ENCODE data around the gene RPUSD1. TPM values are rescaled to one million over a fixed set of nuclear protein-coding genes. Genes with fewer than 3 reads are reported as not detected.

RPUSD1 gene
- total and polyA plus RNA-seq, 2 donors (not counting 1 experiment from before 2014, with no cell fraction given), result 34.7 to 46.1 TPM

DNA sequence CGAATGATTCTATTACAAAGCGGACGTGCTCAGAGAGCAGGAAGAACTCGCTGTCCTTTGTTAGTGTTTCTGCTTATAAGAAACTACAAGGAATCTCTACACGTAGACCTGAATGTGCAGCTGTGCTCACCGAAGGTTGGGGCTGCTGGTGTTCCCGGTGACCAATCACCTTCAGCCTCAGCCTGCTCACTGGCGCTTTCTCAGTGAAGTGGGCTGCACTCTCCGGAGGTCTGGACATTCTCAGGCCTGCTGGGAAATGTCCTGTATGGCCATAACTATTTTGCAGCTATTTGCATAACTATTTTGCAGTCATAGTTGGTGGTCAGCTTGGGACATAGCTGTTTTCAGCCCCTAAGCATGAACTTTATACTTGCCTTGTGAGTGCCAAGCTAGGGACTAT, 37.7 kb downstream of the RPUSD1 start:
- CTCF ChIA-PET, result interaction anchor here (2.1 kb wide), 1 partner anchor 11 kb away, joined by 6 read pairs; the partner anchor contains the start of gene CIAO3

DNA sequence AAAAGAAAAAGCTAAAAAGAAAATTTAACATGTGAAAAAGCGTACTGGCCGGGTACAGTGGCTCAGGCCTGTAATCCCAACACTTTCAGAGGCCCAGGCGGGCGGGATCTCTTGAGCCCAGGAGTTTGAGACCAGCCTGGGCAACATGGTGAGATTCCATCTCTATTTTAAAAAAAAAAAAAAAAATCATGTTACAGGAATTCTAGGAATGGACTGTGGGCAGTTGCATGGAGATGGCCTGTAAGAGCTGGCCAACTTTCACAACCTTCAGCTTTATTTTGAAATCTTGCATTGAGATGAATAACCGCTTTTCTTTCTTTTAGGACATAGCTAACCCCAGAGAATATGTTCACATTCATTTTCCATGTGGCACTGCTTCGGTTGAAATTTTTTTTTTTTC, 39.2 kb downstream of the RPUSD1 start:
- ChIA-PET CTCF (interaction anchor here (0.7 to 0.9 kb wide), 2 partner anchors 14 to 39 kb away, joined by 3 to 4 read pairs; partner anchors contain the start of genes CHTF18 and RPUSD1), POLR2A (no interaction called here)
- Histone ChIP-seq H4K20me1 (ENCODE audit: control insufficient read depth, insufficient read depth, low read length, poor library complexity, severe bottlenecking) (no peaks in the 10 kb centered on the region), H3K79me2 (ENCODE audit: control insufficient read depth, insufficient read depth, low read length) (no peaks in the 10 kb centered on the region), H3K36me3 (replicated peaks in 1 of 2; ENCODE audit: control extremely low read depth in 1 of 2, control insufficient read depth in 1 of 2, extremely low read depth in 1 of 2, insufficient read depth in 2 of 2, low read length in 1 of 2) (no peaks in the 10 kb centered on the region), H3K27me3 (replicated peaks in 1 of 4; ENCODE audit: control extremely low read depth in 1 of 4, control insufficient read depth in 3 of 4, insufficient read depth in 4 of 4, low read length in 3 of 4) (no peaks in the 10 kb centered on the region), H3K27ac (ENCODE audit: low read length in 2 of 2) (no peak overlapping the region), H3K9me3 (ENCODE audit: control extremely low read depth in 1 of 3, control insufficient read depth in 2 of 3, insufficient read depth in 1 of 3, low read length in 2 of 3) (no peaks in the 10 kb centered on the region), H3K4me3 (ENCODE audit: control extremely low read depth in 1 of 5, extremely low read depth in 1 of 5, insufficient read depth in 1 of 5, low read depth in 2 of 5, low read length in 4 of 5) (no peak overlapping the region), H3K9ac (ENCODE audit: low read length) (no peak overlapping the region), H3K4me1 (ENCODE audit: control insufficient read depth in 2 of 2, insufficient read depth in 2 of 2, low read length in 2 of 2) (no peaks in the 10 kb centered on the region), H3K4me2 (replicated peaks; ENCODE audit: low read depth, low read length, poor library complexity, severe bottlenecking) (no peak overlapping the region), H2AFZ (ENCODE audit: insufficient read depth, low read depth, low read length, poor library complexity, severe bottlenecking) (no peak overlapping the region)
- Mint-ChIP-seq H3K27me3 (no peaks in the 10 kb centered on the region), H3K27ac (no peak overlapping the region), H3K4me3 (no peak overlapping the region), H3K4me1 (no peaks in the 10 kb centered on the region), H3K9me3 (ENCODE audit: insufficient read depth) (no peaks in the 10 kb centered on the region)
- no peak for DNase-seq
- 100% methylated on average over 1 of the region's 6 CpGs for WGBS (ENCODE audit: insufficient coverage)
- no peak for ATAC-seq (ENCODE audit: low read depth)
- TF ChIP-seq, protein P1, sequence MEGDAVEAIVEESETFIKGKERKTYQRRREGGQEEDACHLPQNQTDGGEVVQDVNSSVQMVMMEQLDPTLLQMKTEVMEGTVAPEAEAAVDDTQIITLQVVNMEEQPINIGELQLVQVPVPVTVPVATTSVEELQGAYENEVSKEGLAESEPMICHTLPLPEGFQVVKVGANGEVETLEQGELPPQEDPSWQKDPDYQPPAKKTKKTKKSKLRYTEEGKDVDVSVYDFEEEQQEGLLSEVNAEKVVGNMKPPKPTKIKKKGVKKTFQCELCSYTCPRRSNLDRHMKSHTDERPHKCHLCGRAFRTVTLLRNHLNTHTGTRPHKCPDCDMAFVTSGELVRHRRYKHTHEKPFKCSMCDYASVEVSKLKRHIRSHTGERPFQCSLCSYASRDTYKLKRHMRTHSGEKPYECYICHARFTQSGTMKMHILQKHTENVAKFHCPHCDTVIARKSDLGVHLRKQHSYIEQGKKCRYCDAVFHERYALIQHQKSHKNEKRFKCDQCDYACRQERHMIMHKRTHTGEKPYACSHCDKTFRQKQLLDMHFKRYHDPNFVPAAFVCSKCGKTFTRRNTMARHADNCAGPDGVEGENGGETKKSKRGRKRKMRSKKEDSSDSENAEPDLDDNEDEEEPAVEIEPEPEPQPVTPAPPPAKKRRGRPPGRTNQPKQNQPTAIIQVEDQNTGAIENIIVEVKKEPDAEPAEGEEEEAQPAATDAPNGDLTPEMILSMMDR (IDR thresholded peaks at IDR 0.05), result no peak
- no peak for TF ChIP-seq EZH2 (IDR thresholded peaks at IDR 0.05; ENCODE audit: borderline replicate concordance, insufficient read depth, low read depth, low read length, poor library complexity, severe bottlenecking)
- intact Hi-C loops (cut with micrococcal nuclease), result no loop called here

More for the DNA sequence above, 37.7 kb downstream of the RPUSD1 start:
- Mint-ChIP-seq H3K4me3 (no peak overlapping the region), H3K27ac (no peak overlapping the region), H3K27me3 (no peaks in the 10 kb centered on the region), H3K4me1 (peaks cover 1% of the 10 kb centered on the region), H3K9me3 (ENCODE audit: insufficient read depth) (no peaks in the 10 kb centered on the region)
- Histone ChIP-seq H3K4me3 (ENCODE audit: control extremely low read depth in 1 of 5, extremely low read depth in 1 of 5, insufficient read depth in 1 of 5, low read depth in 2 of 5, low read length in 4 of 5) (no peak overlapping the region), H3K36me3 (replicated peaks in 1 of 2; ENCODE audit: control extremely low read depth in 1 of 2, control insufficient read depth in 1 of 2, extremely low read depth in 1 of 2, insufficient read depth in 2 of 2, low read length in 1 of 2) (no peaks in the 10 kb centered on the region), H3K9me3 (ENCODE audit: control extremely low read depth in 1 of 3, control insufficient read depth in 2 of 3, insufficient read depth in 1 of 3, low read length in 2 of 3) (no peaks in the 10 kb centered on the region), H3K27me3 (replicated peaks in 1 of 4; ENCODE audit: control extremely low read depth in 1 of 4, control insufficient read depth in 3 of 4, insufficient read depth in 4 of 4, low read length in 3 of 4) (no peaks in the 10 kb centered on the region), H3K79me2 (ENCODE audit: control insufficient read depth, insufficient read depth, low read length) (no peaks in the 10 kb centered on the region), H3K4me1 (ENCODE audit: control insufficient read depth in 2 of 2, insufficient read depth in 2 of 2, low read length in 2 of 2) (peaks cover 4 to 6% of the 10 kb centered on the region in 2 donors), H2AFZ (ENCODE audit: insufficient read depth, low read depth, low read length, poor library complexity, severe bottlenecking) (no peak overlapping the region), H3K9ac (ENCODE audit: low read length) (no peak overlapping the region), H3K27ac (ENCODE audit: low read length in 2 of 2) (no peak overlapping the region), H3K4me2 (replicated peaks; ENCODE audit: low read depth, low read length, poor library complexity, severe bottlenecking) (no peak overlapping the region), H4K20me1 (ENCODE audit: control insufficient read depth, insufficient read depth, low read length, poor library complexity, severe bottlenecking) (no peaks in the 10 kb centered on the region)
- ATAC-seq (ENCODE audit: low read depth), result no peak
- intact Hi-C loops (cut with micrococcal nuclease), result no loop called here
- POLR2A ChIA-PET, result no interaction called here
- TF ChIP-seq, protein P1 (IDR thresholded peaks at IDR 0.05), result no peak
- no peak for TF ChIP-seq EZH2 (IDR thresholded peaks at IDR 0.05; ENCODE audit: borderline replicate concordance, insufficient read depth, low read depth, low read length, poor library complexity, severe bottlenecking)
- no peak for DNase-seq
- 90% methylated on average over 9 of the region's 9 CpGs for WGBS (ENCODE audit: insufficient coverage)
